Neutrophil (primary cell): ENCODE data around the gene CORO2A.

ENCODE experiments used
- H3K27ac ChIP-seq: fragments of 200-600 bp; sonication (generic); 2 replicates; pipeline ENCODE4 v1.5.1; 2016; ENCODE audit warnings: mild to moderate bottlenecking, moderate library complexity
- H3K27me3 ChIP-seq: fragments of 200-600 bp; sonication (generic); 2 replicates; pipeline ENCODE4 v1.6.0; 2016; ENCODE audit warnings: mild to moderate bottlenecking
- H3K36me3 ChIP-seq: fragments of 200-600 bp; sonication (generic); 2 replicates; pipeline ENCODE4 v1.5.1; 2017
- H3K4me1 ChIP-seq, 2 experiments: fragments of 200-600 bp in 1 of 2; sonication (generic) in 1 of 2; 1 replicate in 1 of 2; 2 replicates in 1 of 2; pipeline versions ENCODE4 v1.5.1 to v1.6.1; 2013 to 2016; ENCODE audit warnings: low read depth in 1 of 2, low read length in 1 of 2, mild to moderate bottlenecking in 1 of 2, moderate library complexity in 1 of 2; ENCODE audit not compliant: control insufficient read depth in 1 of 2, insufficient read depth in 1 of 2
- H3K4me3 ChIP-seq, 2 experiments: fragments of 200-600 bp in 1 of 2; sonication (generic) in 1 of 2; 1 replicate in 1 of 2; 2 replicates in 1 of 2; pipeline ENCODE4 v1.5.1; 2013 to 2016; ENCODE audit warnings: low read depth in 1 of 2, low read length in 1 of 2, mild to moderate bottlenecking in 1 of 2, moderate library complexity in 1 of 2
- H3K9me3 ChIP-seq: fragments of 200-600 bp; sonication (generic); 2 replicates; pipeline ENCODE4 v1.5.1; 2016
- TF ChIP-seq, protein P1 (sequence below): fragments of 200-600 bp; sonication (generic); IDR thresholded peaks from 2 replicates; pipeline ENCODE4 v1.5.1; 2016; ENCODE audit warnings: antibody characterized with exemption

CORO2A gene

DNA sequence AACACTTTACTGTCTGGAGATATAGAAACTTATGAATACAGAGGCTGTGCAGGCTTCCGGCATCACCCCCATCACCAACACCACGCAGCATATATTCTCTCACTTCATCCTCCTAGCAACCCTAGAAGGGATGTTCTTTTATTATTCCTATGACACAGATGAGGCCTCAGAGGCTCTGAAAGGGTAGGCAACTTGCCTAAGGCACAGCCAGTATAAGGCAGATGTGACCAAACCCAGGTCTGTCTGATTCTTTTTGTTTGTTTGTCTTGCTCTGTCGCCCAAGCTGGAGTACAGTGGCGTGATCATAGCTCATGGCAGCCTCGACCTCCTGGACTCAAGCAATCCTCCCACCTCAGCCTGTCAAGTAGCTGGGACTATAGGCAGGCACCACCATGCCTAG is 22.8 kb upstream of the CORO2A start:
- Histone ChIP-seq H3K27me3 (no peaks in the 10 kb centered on the region), H3K36me3 (peaks cover 95% of the 10 kb centered on the region), H3K27ac (no peak overlapping the region), H3K4me3 (no peak overlapping the region), H3K9me3 (no peaks in the 10 kb centered on the region), H3K4me1 (no peaks in the 10 kb centered on the region)
- TF ChIP-seq, protein P1, sequence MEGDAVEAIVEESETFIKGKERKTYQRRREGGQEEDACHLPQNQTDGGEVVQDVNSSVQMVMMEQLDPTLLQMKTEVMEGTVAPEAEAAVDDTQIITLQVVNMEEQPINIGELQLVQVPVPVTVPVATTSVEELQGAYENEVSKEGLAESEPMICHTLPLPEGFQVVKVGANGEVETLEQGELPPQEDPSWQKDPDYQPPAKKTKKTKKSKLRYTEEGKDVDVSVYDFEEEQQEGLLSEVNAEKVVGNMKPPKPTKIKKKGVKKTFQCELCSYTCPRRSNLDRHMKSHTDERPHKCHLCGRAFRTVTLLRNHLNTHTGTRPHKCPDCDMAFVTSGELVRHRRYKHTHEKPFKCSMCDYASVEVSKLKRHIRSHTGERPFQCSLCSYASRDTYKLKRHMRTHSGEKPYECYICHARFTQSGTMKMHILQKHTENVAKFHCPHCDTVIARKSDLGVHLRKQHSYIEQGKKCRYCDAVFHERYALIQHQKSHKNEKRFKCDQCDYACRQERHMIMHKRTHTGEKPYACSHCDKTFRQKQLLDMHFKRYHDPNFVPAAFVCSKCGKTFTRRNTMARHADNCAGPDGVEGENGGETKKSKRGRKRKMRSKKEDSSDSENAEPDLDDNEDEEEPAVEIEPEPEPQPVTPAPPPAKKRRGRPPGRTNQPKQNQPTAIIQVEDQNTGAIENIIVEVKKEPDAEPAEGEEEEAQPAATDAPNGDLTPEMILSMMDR, result no peak

- Histone ChIP-seq H3K4me3 (no peak overlapping the region), H3K27ac (no peak overlapping the region), H3K27me3 (no peaks in the 10 kb centered on the region), H3K9me3 (no peaks in the 10 kb centered on the region), H3K4me1 (no peaks in the 10 kb centered on the region), H3K36me3 (peaks cover 95% of the 10 kb centered on the region)
- TF ChIP-seq, protein P1, result no peak
Observed at GRCh38 chr9:98214811-98215210, 22.4 kb upstream of the CORO2A start.

GRCh38 chr9:98211260-98211659 is 18.8 kb upstream of the CORO2A start:
- Histone ChIP-seq H3K4me3 (no peak overlapping the region), H3K4me1 (no peaks in the 10 kb centered on the region), H3K36me3 (peaks cover 93% of the 10 kb centered on the region), H3K27ac (no peak overlapping the region), H3K9me3 (no peaks in the 10 kb centered on the region), H3K27me3 (no peaks in the 10 kb centered on the region)
- TF ChIP-seq, protein P1, result no peak

GRCh38 chr9:98210435-98210834 is 18.0 kb upstream of the CORO2A start:
- peaks cover 2 to 5% of the 10 kb centered on the region in 2 experiments for H3K4me1 ChIP-seq
- TF ChIP-seq, protein P1, result no peak
- H3K36me3 ChIP-seq, result peaks cover 88% of the 10 kb centered on the region
- H3K27ac ChIP-seq, result no peak overlapping the region
- no peaks in the 10 kb centered on the region for H3K9me3 ChIP-seq
- H3K27me3 ChIP-seq, result no peaks in the 10 kb centered on the region
- no peak overlapping the region for H3K4me3 ChIP-seq

- TF ChIP-seq, protein P1, result no peak
- peaks cover 3 to 12% of the 10 kb centered on the region in 2 experiments for H3K4me1 ChIP-seq
- H3K9me3 ChIP-seq, result no peaks in the 10 kb centered on the region
- H3K27me3 ChIP-seq, result no peaks in the 10 kb centered on the region
- peaks cover 85% of the 10 kb centered on the region for H3K36me3 ChIP-seq
- no peak overlapping the region for H3K27ac ChIP-seq
- H3K4me3 ChIP-seq, result no peak overlapping the region
Observed at GRCh38 chr9:98209530-98209929, 17.1 kb upstream of the CORO2A start.

GRCh38 chr9:98208635-98209034 is 16.2 kb upstream of the CORO2A start:
- Histone ChIP-seq H3K4me1 (peaks cover 3 to 12% of the 10 kb centered on the region in 2 experiments), H3K36me3 (peaks cover 87% of the 10 kb centered on the region), H3K27me3 (no peaks in the 10 kb centered on the region), H3K9me3 (no peaks in the 10 kb centered on the region), H3K27ac (no peak overlapping the region), H3K4me3 (no peak overlapping the region)
- TF ChIP-seq, protein P1, result no peak
